ENCODE results near the gene ITGAX.

The ITGAX gene

DNA sequence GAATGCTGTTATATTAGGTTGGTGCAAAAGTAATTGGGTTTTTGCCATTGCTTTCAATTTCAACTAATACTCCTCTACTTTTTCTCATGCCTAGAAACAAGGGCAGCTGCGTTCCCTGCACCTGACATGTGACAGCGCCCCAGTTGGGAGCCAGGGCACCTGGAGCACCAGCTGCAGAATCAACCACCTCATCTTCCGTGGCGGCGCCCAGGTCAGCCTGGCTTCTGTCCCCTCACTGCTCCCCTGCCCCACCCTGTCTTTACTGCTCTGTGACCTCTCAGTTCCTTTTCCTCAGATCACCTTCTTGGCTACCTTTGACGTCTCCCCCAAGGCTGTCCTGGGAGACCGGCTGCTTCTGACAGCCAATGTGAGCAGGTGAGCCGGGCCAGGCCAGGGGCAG lies 21.7 kb downstream of the ITGAX start:
- DNase-seq = no peak

DNA sequence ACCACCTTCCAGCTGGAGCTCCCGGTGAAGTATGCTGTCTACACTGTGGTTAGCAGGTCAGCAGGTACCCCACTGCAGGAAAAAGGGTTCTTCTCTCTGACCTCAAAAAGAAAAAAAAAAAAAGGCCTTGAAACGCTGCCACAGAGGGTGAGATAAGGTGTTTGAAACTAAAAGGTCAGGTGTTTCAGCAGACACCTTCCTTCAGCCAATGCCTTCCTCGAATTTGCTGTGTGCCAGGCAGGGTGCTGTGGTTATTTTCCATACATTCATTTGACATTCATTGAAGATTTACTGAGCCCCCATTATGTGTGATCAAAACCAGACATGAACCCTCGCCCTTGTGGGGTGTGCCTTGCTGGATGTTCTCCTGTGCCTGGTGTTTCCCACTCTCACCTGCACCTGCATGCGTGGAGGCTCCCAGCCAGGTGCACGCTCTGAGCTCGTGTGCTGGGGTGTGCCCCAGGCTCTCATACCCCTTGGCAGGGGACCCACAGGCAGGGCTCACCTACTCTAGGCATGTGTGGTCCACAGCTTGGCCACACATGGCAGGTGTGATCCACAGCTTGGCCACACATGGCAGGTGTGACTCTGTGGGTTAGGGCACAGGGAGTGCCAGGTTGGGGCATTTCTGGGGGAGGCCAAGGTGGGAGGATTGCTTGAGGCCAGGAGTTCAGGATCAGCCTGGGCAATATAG lies 22.4 kb downstream of the ITGAX start:
- no peak for DNase-seq

DNA sequence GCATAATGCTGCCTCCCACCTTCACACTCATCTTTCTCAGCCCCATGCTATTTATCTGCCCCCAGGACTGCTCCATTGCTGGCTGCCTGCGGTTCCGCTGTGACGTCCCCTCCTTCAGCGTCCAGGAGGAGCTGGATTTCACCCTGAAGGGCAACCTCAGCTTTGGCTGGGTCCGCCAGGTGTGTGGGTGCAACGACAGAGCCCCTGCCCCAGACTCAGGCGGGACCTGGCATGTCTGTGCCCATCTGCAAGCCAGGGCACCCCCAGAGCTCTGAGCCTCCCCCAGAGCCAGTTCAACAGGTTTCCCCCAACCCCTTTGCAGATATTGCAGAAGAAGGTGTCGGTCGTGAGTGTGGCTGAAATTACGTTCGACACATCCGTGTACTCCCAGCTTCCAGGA lies 25.2 kb downstream of the ITGAX start:
- DNase-seq = no peak

DNA sequence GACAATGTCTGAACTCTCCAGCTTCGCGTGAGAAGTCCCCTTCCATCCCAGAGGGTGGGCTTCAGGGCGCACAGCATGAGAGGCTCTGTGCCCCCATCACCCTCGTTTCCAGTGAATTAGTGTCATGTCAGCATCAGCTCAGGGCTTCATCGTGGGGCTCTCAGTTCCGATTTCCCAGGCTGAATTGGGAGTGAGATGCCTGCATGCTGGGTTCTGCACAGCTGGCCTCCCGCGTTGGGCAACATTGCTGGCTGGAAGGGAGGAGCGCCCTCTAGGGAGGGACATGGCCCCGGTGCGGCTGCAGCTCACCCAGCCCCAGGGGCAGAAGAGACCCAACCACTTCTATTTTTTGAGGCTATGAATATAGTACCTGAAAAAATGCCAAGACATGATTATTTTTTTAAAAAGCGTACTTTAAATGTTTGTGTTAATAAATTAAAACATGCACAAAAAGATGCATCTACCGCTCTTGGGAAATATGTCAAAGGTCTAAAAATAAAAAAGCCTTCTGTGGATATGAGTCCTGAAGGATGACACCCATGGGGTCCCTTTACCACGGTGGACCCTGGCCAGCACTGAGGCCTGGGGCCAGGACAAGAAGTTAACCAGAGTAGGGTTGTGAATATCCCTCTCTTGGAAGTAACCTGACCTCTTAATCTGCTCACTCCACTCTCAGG lies 27.6 kb downstream of the ITGAX start:
- no peak for DNase-seq

DNA sequence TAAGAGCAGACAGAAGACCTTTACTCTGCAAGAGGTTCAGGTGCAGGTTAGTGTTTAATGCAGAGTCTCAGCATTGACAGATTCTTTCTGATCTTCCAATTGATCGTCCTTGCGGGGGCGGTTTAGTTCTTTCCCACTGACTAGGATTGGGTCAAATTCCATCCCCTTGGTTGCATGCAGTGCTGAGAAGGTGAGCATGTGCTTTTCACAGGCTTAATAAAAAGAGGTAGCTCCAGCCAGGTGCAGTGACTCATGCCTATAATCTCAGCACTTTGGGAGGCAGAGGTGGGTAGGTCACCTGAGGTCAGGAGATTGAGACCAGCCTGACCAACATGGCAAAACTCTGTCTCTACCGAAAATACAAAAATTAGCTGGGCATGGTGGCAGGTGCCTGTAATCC lies 30.7 kb downstream of the ITGAX start:
- no peak for DNase-seq

DNA sequence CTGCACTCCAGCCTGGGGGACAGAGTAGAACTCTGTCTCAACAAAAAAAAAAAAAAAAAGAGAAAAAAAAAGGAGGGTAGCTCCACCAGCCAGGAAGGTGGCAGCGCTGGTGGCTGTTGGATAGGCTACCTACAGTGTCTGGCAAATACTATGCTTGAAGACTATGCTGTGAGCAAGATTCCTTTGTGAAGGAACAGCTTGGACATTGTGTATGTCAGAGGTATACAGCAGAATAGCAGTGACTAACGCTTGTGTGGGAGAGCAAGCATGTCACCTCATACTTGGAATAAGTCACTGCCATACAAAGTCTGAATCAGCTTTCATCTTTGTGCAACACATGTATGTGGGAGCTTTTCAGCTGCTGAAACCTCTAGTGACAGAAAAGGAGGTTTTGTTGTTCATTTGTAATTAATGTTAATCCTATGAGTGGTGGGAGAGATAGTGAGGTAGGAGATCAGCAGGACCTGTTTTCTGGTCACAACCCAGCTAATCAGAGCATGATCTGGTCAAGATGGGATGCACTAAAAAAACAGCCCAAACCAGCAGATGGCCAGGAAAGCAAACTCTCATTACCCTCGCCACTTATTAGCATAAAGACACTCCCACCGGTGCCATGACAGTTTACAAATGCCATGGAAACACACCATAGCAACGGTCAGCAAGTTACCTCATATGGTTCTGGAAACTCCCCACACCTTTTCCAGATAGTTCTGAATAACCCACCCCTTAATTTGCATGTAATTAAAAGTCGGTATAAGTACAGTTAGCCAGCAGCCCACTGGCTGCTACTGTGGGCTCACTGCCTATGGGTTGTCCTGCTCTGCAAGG lies 31.4 kb downstream of the ITGAX start:
- no peak for DNase-seq

DNA sequence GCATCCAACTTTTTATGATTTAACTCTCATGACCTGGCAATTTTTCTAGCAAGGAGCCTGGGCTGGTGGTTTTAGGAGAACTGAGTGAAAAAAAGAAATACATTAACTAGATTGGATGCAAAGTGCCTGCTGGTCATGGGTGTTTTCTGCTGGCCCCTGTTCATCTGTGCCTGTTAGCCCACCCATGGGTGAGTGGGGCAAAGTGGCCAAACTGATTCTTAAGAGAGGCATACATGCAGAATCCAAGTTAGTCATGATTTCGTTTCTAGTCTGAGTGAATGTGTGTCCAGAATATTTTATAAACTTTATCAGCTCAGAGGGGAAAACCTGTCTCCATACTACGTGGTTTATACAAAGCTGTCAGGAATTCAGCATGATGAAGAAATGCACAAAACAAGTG lies 33.6 kb downstream of the ITGAX start:
- DNase-seq = no peak

DNA sequence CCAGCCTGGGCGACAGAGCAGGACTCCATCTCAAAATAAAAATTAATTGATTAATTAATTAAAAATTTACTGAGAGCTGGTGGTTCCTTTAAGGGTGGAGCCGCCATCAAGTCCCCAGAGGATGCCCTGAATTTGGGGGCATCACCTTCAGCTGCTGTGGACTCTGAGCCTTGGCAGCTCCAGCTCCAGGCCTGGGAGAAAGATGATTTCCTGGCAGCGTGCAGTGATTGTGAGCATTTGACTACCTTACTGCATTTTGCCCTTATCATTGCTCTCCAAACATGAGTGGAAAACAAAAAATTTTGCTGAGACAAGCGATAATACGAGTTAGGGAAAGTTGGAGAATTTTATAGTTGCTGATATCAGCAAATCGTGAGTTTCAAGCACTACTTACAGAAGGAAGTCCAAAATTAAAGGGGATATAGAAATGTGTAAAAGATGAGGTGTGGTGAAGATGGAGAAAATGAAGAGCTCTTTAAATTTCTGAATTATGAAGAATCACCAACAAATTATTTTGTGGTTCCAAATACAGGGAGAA lies 35.6 kb downstream of the ITGAX start:
- DNase-seq = no peak

DNA sequence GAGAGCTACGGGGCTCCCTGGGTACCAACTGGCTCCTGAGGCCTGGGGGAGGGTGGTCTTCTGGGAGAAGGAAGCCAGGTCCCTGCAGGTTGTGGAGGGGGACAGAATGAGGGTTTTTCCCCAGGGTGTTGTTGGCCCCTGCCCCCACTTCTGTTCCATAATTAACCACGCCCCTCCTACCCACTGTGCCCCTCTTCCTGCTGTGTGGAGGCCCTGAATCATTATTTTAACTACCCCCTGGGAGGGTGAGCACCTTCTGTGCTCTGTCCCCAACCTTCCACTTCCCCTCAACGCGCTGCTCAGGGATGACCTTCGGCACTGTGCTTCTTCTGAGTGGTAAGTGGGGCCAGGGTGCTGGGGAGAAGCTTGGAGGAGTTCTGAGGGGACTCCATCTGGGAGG lies 38.1 kb downstream of the ITGAX start, which contains the start of gene ITGAD:
ITGAD (plus strand) TSS at position 280 of the 400 bp plus-strand sequence; CDS start at position 306, 26 bp downstream.
- no peak for DNase-seq

DNA sequence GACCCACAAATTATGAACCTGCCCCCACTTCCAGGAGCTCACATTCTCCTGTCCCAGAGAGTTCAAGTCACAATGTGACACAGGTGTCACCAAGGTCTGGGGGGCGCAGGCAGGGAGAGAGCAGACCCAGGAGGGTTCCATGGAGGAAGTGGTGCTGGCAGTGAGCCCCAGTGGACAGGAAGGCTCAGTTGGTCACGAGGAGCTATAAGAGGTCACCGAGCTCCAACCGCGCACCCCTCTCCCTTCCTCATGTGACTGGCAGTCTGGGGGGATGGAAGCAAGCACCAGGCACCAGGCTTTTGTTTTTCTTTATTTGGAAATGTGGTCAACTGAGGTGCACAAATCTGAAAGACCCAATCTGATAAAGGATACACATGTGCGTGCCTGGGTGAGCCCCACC lies 40.7 kb downstream of the ITGAX start:
- DNase-seq = no peak

DNA sequence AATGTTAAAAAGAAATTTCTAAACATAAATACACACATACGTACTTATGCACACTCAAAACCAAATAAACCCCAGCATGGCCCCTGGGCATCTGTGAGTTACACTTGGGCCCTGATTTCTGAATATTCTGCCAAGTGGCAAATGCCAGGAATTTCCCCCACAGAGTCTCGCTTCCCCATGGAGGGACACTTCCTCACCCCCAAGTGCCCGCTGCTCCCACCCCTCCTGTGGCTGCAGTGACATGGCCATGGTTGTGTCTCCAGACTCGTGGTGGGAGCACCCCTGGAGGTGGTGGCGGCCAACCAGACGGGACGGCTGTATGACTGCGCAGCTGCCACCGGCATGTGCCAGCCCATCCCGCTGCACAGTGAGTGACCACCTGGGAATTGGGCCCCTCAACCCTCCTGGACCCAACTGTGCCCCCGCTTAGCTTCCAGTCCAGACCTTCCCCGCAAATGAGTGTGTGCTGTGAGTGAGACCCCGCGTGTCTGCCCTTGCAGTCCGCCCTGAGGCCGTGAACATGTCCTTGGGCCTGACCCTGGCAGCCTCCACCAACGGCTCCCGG lies 42.2 kb downstream of the ITGAX start:
- no peak for DNase-seq

DNA sequence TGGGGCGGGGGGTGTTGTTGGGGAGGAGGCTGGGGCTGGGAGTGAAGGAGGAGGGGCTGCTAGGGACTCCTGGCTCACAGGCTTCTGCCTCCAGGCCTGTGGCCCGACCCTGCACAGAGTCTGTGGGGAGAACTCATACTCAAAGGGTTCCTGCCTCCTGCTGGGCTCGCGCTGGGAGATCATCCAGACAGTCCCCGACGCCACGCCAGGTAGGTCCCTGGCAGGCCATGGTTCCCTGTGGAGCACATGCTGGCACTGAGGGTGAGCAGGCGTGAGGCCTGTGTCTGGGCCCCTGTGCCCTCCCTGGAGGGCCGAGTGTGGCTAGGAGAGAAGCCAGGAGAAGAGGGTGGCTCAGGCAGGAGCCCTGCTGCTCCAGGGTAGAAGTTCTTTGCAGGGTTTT lies 42.7 kb downstream of the ITGAX start:
- DNase-seq = no peak

DNA sequence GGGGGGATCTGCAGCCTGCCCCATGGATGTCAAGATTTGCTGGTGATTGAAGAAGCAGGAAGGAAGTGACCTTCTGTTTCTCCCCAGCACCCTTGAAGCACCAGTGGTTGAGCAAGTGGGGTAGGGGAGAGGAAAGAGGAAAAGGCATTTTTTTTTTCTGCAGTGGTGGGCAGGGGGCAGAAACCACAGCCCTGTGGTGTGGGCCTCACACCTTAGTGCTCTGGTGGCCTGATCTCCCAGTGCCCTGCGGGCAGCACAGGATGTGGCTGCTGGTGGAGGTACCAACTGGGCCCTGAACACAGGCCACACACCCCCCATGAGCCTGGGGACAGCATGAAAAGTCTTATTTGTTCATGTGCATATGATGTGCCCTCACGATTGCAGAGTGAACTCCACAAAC lies 45.2 kb downstream of the ITGAX start:
- no peak for DNase-seq

DNA sequence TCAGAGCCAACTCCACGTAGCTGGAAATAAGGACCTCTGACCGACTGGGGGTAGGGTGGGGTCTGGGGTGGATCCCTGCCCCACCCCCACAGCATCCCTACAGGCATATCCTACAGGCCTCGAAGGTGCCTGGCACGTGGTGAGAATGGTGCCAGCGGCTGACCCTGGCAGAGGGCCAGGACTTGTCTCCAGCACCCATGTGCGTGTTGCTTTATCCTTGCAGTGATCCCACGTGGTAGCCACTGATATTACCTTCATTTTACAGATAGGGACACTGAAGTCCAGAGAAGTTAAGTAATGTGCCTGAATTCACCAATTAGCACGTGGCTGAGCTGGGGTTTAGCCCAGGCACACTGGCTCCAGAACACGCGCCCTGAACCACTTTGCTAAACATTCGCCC lies 46.5 kb downstream of the ITGAX start:
- DNase-seq = no peak

DNA sequence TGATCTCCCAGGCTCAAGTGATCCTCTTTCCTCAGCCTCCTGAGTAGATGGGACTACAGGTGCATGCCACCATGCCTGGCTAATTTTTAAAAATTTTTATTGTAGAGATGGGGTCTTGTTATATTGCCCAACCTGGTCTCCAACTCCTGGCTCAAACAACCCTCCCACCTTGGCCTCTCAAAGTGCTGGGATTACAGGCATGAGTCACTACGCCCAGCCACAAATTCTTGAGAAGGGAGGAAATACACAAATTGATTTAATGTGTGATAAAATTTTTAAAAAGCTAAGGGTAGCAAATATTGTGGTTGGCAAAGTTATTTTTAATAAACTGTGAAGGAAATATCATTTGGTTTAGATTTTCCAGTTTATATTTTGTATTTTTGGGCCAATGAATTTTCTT lies 47.7 kb downstream of the ITGAX start:
- no peak for DNase-seq

DNA sequence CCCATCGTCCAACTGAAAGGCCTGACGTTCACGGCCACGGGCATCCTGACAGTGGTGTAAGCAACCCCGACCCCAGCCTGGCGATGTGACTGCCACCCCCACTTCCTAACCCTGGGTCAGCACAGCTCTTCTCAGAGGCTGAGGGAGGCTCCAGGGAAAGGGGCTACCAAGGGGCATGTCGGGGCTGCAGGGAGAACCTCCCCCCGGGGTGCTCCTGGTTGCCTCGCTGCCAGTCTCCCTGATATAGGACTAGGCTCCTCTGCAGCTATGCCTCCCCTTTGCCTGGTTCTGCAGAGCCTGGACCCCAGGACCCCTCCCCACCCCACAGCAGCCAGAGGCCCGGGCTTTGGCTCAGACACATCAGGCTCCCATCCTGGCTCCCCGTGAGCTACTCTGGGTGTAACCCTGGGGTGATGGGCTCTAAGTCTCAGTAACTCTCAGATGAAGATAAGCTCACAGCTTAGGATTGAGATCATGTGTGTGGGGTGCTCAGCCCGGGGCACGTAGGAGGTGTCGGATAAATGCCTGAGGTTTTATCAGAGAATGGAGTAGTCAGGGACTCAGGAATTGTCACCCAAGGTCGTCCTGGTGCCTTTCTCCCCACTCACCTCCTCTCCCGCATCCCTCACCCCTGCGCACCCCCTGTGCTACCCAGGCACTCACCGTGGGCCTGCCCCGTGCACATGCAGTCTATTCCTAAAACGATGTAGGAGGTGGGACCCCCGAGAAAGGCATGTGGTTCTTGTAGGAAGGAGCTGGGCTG lies 48.8 kb downstream of the ITGAX start:
- no peak for DNase-seq

DNA sequence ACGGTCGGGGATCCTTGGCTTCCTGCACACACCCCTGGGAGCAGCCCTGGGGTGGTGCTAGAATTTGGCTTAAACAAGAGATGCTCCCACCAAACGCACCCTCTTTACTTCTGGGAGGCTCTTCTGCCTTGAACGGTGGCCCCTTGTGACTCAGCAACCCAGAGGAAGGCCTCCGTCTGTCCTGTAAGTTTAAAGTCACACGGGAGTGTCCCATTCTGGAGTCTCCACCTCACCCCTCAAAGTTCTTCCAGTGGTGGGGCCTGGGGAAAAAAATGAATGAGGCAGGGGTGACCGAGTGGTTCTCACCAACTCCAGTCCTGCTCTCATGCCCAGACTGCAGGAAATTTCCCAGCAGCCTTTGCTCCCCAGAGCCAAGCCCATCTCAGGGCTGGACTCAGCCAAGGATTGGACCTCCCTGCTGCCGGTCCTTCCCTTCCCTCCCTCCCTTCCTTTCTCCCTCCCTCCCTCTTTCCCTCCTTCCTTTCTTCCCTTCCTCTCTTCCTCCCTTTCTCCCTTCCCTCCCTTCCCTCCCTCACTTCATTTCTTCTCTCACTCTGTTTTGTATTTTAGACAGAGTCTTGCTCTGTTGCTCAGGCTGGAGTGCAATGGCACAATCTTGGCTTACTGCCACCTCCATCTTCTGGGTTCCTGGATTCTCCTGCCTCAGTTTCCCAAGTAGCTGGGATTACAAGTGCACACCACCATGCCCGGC lies 49.5 kb downstream of the ITGAX start:
- DNase-seq = no peak

DNA sequence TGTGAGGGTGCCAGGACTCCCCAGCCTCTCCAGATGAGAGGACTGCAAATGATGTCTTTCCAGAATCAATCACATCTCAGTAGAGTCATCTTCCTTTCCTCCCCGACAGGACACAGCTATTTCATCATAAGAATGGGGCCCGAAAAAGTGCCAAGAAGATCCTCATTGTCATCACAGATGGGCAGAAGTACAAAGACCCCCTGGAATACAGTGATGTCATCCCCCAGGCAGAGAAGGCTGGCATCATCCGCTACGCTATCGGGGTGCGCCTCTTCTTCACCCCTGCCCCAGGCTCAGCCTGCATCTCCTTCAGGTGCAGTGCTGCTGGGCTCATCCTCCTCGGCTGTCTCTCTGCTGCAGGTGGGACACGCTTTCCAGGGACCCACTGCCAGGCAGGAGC lies 52.4 kb downstream of the ITGAX start:
- no peak for DNase-seq

DNA sequence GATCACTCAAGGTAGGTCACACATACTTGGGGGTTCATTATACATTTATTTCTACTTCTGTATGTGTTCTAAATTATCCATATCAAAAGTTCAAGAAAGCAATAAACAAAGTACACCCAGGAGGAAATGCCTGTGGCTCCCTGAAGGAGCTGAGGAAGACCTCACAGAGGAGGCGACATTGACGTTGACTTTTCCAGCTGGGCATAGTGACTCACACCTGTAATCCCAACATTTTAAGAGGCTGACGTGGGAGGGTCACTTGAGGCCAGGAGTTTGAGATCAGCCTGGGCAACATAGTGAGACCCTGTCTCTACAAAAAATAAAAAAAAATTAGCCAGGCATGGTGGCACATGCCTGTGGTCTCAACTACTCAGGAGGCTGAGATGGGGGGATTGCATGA lies 54.5 kb downstream of the ITGAX start:
- DNase-seq = no peak

DNA sequence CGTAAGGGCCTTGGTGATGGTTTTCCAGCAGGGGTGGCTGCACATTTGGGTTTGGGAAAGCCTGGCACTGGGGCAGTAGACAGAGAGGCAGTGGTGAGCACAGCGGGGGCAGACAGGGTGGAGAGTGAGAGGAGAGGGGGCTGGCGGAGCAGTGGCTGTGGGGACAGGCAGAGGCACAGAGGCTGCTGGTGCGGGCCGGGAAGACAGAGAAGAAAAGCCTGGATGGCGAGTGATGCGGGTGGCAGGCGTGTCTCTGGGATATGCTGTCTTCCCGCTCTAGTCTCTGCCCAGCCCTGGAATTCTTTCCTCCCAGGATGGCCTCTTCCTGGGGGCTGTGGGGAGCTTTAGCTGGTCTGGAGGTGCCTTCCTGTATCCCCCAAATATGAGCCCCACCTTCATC lies 55.1 kb downstream of the ITGAX start:
- no peak for DNase-seq

DNA sequence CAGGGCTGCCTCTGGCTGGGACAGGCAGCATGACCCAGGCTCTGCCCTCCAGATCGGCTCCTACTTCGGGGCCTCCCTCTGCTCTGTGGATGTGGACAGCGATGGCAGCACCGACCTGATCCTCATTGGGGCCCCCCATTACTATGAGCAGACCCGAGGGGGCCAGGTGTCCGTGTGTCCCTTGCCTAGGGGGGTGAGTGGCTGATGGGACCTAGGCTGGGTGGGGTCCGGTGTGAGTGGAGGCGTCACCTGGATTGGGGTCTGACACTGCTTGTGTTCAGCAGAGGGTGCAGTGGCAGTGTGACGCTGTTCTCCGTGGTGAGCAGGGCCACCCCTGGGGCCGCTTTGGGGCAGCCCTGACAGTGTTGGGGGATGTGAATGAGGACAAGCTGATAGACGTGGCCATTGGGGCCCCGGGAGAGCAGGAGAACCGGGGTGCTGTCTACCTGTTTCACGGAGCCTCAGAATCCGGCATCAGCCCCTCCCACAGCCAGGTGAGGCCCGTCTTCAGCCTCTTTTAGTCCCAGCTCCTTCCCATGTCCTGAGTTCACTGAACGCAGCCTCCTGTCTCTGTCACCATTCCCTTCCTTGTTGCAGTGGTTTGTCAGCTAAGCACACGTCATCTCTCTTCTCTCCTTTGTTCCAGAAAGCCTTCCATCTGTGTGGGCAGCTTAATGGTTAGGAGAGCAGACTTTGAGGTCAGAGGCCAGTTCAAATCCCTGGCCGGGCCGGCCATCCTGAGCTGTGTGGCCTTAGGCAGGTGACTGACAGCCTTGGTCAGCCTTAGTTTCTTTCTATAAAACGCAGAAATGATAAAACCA lies 56.3 kb downstream of the ITGAX start:
- DNase-seq = no peak
